Neural progenitor cell (in vitro differentiated cells): ENCODE measurements around the gene SCN2B.

ENCODE experiments used
- EZH2 ChIP-seq: fragments of 200-600 bp; sonication (generic); IDR thresholded peaks from 2 replicates; pipeline ENCODE4 v1.6.1; 2017; ENCODE audit warnings: antibody characterized with exemption, mild to moderate bottlenecking, moderate library complexity
- EZH2phosphoT487 ChIP-seq: fragments of 200-600 bp; sonication (generic); IDR thresholded peaks from 2 replicates; pipeline ENCODE4 v1.6.1; 2017; ENCODE audit warnings: antibody characterized with exemption

GRCh38 chr11:118168316-118168715 lies 8.1 kb downstream of the SCN2B start:
- TF ChIP-seq EZH2phosphoT487 = no peak
- no peak for TF ChIP-seq EZH2
